Nephron progenitor cell (in vitro differentiated cells): ENCODE data around the gene NFATC2.

Experiments
- DNase-seq: peaks from one replicate; pipeline ENCODE4 v3.0.0; 2021
- H3K27ac Mint-ChIP-seq: 2 replicates; pipeline ENCODE4 v1.8.0; 2021; ENCODE audit warnings: mild to moderate bottlenecking, moderate library complexity, mixed read lengths
- H3K27me3 Mint-ChIP-seq: 2 replicates; pipeline ENCODE4 v1.8.0; 2021; ENCODE audit warnings: mild to moderate bottlenecking, low read depth, mixed read lengths; ENCODE audit not compliant: poor library complexity
- H3K36me3 Mint-ChIP-seq: 2 replicates; pipeline ENCODE4 v1.8.0; 2021; ENCODE audit warnings: low read depth, mixed read lengths
- H3K4me1 Mint-ChIP-seq: 2 replicates; pipeline ENCODE4 v1.8.0; 2021; ENCODE audit warnings: mixed read lengths
- H3K4me3 Mint-ChIP-seq: 2 replicates; pipeline ENCODE4 v1.8.0; 2021; ENCODE audit warnings: mild to moderate bottlenecking, moderate library complexity, mixed read lengths
- H3K9me3 Mint-ChIP-seq: 2 replicates; pipeline ENCODE4 v1.8.0; 2021; ENCODE audit warnings: mild to moderate bottlenecking, moderate library complexity, mixed read lengths
- TF ChIP-seq, protein P1 (sequence below): fragments of 200-600 bp; sonication (generic); IDR thresholded peaks from 2 replicates; pipeline ENCODE4 v1.5.0; 2021; ENCODE audit warnings: antibody characterized with exemption

The NFATC2 gene

DNA sequence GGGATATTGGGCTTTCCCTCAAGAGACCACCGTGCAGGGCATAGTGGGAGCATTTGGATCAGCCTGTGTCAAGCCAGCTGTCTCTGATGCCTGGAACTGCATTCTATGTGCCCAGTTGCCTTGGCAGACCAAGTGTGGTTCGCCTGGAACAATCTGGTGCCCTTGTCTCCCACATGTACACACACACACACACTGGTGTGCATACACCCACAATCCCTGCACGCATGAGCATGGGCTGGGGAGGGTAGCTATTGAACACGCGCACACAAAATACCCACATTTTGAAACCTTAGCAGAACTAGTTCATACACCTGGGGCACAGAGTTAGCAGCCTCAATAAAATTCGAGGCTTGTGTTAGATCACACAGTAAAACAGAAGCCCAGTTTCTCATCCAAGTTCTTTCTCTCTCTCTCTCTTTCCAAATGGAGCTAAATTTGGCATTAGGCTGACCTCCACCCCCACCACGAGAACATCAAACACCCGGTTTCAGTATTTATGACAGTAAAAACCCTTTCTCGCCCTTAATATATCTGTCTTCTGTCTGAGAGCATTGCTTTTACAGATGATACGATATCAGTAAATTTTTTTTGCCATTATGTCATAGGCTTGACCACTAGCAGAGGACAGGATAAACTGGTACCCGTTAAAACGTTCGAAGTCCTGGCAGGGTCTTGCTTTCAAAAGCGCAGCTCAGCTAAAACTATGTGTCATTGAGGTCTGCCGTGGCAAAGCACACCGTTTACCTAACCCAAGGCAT is 18.2 kb upstream of the NFATC2 start:
- peaks cover 41% of the 10 kb centered on the region for H3K4me1 Mint-ChIP-seq
- H3K27me3 Mint-ChIP-seq = peaks cover 71% of the 10 kb centered on the region
- H3K4me3 Mint-ChIP-seq = peak overlapping the region; percentile 81
- no peak overlapping the region for H3K27ac Mint-ChIP-seq
- H3K9me3 Mint-ChIP-seq = peaks cover 2% of the 10 kb centered on the region
- DNase-seq = no peak
- no peaks in the 10 kb centered on the region for H3K36me3 Mint-ChIP-seq
- TF ChIP-seq, protein P1, sequence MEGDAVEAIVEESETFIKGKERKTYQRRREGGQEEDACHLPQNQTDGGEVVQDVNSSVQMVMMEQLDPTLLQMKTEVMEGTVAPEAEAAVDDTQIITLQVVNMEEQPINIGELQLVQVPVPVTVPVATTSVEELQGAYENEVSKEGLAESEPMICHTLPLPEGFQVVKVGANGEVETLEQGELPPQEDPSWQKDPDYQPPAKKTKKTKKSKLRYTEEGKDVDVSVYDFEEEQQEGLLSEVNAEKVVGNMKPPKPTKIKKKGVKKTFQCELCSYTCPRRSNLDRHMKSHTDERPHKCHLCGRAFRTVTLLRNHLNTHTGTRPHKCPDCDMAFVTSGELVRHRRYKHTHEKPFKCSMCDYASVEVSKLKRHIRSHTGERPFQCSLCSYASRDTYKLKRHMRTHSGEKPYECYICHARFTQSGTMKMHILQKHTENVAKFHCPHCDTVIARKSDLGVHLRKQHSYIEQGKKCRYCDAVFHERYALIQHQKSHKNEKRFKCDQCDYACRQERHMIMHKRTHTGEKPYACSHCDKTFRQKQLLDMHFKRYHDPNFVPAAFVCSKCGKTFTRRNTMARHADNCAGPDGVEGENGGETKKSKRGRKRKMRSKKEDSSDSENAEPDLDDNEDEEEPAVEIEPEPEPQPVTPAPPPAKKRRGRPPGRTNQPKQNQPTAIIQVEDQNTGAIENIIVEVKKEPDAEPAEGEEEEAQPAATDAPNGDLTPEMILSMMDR = no peak

DNA sequence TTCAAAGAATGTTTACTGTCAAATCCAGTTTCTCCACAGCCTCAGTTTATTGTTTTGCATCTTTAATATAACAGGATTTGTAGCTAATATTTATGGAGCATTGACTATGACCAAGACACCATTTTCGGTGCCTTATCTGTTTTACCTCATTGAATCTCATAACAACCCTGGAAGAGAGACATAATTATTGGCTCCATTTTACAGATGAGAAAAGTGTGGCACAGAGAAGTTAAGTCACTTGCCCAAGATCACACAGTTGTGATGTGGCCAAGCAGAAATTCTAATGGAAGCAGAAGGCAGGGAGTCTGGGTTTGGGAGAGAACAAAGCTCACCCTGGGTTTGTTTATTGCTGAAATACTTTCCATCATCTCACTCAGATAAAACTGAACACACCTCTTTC is 17.5 kb upstream of the NFATC2 start:
- Mint-ChIP-seq H3K27ac (no peak overlapping the region), H3K4me3 (no peak overlapping the region), H3K27me3 (peaks cover 72% of the 10 kb centered on the region), H3K9me3 (peaks cover 4% of the 10 kb centered on the region), H3K36me3 (no peaks in the 10 kb centered on the region), H3K4me1 (peaks cover 41% of the 10 kb centered on the region)
- TF ChIP-seq, protein P1 = no peak
- DNase-seq = no peak

DNA sequence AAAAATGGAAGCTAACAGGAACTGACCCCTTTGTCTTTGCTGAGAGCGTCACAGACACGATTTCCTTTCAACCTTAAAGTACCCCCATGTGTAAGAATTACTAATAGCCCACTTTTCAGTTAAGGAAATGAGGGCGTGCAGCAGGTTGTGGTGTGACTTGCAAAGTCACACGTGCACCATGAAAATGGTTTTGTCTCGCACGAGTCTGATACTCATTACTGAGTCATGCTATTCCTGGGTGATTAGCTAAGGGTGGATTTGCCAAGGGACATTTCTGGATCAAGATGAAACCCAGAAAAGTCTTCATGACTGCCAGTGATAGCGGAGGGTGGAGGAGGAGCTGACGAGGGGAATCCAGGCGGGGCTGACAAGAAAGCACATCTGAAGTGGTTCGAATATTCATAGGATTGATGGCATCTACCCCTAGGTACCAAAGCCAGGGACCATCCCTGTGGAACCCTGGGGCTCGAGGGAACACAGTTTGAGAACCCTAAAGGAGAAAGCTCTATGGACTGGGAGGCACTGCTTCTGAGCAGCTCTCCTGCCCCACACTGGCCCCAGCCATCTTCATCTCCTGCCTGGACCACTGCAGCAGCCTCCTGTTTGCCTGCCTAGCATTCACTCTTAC is 12.1 kb upstream of the NFATC2 start:
- peaks cover 2% of the 10 kb centered on the region for H3K4me1 Mint-ChIP-seq

DNA sequence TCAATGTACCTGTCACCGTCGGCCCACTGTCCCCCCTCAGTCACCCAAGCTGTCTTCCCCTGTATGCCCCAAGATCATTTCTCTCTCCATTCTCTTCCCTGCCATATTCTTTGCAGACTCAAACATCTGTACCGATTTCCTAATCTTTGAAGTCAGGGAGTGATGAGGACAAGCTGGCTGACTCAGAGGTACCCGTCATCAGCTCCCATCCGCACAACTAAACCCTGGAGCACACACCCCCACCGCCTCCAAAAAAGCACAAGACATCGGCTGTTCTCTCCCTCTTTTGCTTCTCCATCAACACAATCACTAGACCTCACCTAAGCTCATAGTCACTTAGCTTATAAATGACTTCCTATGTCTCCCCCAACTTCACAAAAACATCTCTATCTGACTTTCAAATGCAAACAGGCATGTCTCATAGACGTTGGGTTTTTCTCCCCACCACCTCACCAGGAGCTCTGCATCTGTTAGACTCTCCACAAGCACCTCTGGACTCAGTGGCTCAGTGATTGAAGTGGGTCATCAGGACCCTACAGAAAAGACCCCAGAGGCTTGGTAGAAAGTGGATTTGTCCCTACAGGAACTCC is 11.5 kb upstream of the NFATC2 start:
- H3K4me1 Mint-ChIP-seq = no peaks in the 10 kb centered on the region
- H3K9me3 Mint-ChIP-seq = peaks cover 4% of the 10 kb centered on the region

More for the DNA sequence above, 12.1 kb upstream of the NFATC2 start:
- TF ChIP-seq, protein P1 = no peak
- H3K9me3 Mint-ChIP-seq = peaks cover 4% of the 10 kb centered on the region
- no peak overlapping the region for H3K27ac Mint-ChIP-seq
- peaks cover 41% of the 10 kb centered on the region for H3K27me3 Mint-ChIP-seq
- H3K36me3 Mint-ChIP-seq = no peaks in the 10 kb centered on the region
- no peak for DNase-seq
- no peak overlapping the region for H3K4me3 Mint-ChIP-seq

DNA sequence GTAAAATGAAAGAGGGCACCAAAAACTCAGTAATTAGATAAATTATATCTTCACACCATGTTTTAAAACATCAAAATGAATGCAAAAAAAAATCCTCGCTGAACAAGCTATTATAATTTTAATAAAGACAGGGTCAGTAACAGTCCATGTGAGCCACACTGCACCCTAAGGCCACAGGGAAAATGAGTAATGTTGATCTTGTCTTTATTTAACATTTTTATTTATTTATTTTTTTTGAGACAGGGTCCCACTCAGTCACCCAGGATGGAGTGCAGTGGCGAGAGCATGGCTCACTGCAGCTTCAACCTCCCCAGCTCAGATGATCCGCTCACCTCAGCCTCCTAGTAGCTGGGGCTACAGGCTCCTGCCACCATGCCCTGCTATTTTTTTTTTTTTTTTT is 8.7 kb upstream of the NFATC2 start:
- Mint-ChIP-seq H3K27ac (no peak overlapping the region), H3K27me3 (peaks cover 56% of the 10 kb centered on the region), H3K36me3 (no peaks in the 10 kb centered on the region), H3K9me3 (peaks cover 9% of the 10 kb centered on the region), H3K4me3 (no peak overlapping the region), H3K4me1 (no peaks in the 10 kb centered on the region)
- DNase-seq = no peak
- TF ChIP-seq, protein P1 = no peak

More for the DNA sequence above, 11.5 kb upstream of the NFATC2 start:
- Mint-ChIP-seq H3K36me3 (no peaks in the 10 kb centered on the region), H3K4me3 (no peak overlapping the region), H3K27ac (no peak overlapping the region), H3K27me3 (peaks cover 41% of the 10 kb centered on the region)
- TF ChIP-seq, protein P1 = no peak
- DNase-seq = no peak
